ENCODE results near the gene OR51B5. TPM values are rescaled to one million over a fixed set of nuclear protein-coding genes. Genes with fewer than 3 reads are reported as not detected.

OR51B5 gene
- total and polyA plus RNA-seq, 2 of the 13 experiments (the other 11 are each of a cell fraction or from before 2014, with no cell fraction given), result 0.16 to 0.18 TPM

DNA sequence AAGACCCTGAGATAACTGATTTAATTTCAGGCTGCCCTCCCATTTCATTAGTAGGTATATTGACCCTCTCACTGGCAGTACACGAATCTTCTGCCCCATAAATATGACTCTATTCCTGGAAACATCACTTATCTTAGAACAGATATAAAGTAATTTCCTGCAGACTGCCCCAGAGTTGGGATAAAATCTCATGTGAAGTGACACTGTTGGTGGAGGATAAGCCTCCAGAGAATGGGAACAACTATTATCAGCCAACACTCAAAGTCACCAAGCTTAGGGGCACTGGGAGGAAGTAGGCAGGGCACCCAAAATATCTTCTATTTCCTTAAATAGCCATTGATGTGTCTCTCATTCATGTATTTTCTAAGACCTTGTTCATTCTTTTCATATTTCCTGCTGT, 8.2 kb downstream of the OR51B5 start:
- CTCF ChIA-PET (ENCODE audit: low intra/inter-chr PET ratio, low total read pairs), result no interaction called here

More for the DNA sequence above, 8.2 kb downstream of the OR51B5 start:
- Histone ChIP-seq H4K20me1 (ENCODE audit: insufficient read depth, low read length) (no peaks in the 10 kb centered on the region), H3K27me3 (ENCODE audit: control insufficient read depth in 1 of 2, insufficient read depth in 2 of 2, low read length in 2 of 2) (no peaks in the 10 kb centered on the region), H3K4me2 (ENCODE audit: low read depth, low read length) (no peak overlapping the region), H3K27ac (ENCODE audit: extremely low read length, insufficient read depth, low read length) (no peak overlapping the region), H3K36me3 (replicated peaks in 1 of 2; ENCODE audit: control insufficient read depth in 1 of 2, insufficient read depth in 2 of 2, low read length in 2 of 2) (no peaks in the 10 kb centered on the region), H2AFZ (ENCODE audit: low read length) (no peak overlapping the region), H3K4me1 (ENCODE audit: insufficient read depth, low read length) (no peaks in the 10 kb centered on the region), H3K9me3 (ENCODE audit: low read length) (no peaks in the 10 kb centered on the region), H3K4me3 (replicated peaks in 1 of 3; ENCODE audit: insufficient read depth in 1 of 3, low read depth in 2 of 3, low read length in 3 of 3) (no peak overlapping the region), H3K9ac (ENCODE audit: insufficient read depth, low read depth, low read length) (no peak overlapping the region), H3K79me2 (ENCODE audit: insufficient read depth, low read length) (no peaks in the 10 kb centered on the region)
- WGBS (ENCODE audit: low lambda C conversion rate), result 0% methylated on average over 1 of the region's 1 CpG
- no TSS peak for BruUV-seq (replicated peaks)
- POLR2A ChIA-PET, result no interaction called here
- ATAC-seq (no peak), FAIRE-seq (no peak), DNase-seq (ENCODE audit: low spot score) (no peak)
- TF ChIP-seq, protein P1, sequence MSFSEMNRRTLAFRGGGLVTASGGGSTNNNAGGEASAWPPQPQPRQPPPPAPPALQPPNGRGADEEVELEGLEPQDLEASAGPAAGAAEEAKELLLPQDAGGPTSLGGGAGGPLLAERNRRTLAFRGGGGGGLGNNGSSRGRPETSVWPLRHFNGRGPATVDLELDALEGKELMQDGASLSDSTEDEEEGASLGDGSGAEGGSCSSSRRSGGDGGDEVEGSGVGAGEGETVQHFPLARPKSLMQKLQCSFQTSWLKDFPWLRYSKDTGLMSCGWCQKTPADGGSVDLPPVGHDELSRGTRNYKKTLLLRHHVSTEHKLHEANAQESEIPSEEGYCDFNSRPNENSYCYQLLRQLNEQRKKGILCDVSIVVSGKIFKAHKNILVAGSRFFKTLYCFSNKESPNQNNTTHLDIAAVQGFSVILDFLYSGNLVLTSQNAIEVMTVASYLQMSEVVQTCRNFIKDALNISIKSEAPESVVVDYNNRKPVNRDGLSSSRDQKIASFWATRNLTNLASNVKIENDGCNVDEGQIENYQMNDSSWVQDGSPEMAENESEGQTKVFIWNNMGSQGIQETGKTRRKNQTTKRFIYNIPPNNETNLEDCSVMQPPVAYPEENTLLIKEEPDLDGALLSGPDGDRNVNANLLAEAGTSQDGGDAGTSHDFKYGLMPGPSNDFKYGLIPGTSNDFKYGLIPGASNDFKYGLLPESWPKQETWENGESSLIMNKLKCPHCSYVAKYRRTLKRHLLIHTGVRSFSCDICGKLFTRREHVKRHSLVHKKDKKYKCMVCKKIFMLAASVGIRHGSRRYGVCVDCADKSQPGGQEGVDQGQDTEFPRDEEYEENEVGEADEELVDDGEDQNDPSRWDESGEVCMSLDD (CRISPR knock-in tag; IDR thresholded peaks at IDR 0.05; ENCODE audit: borderline replicate concordance), result no peak
- TF ChIP-seq MTERF4 (CRISPR knock-in tag; IDR thresholded peaks at IDR 0.05) (no peak), RFXANK (CRISPR knock-in tag; IDR thresholded peaks at IDR 0.05) (no peak), DZIP1 (CRISPR knock-in tag; IDR thresholded peaks at IDR 0.05) (no peak), ZNF10 (CRISPR knock-in tag; IDR thresholded peaks at IDR 0.05; ENCODE audit: borderline replicate concordance, low read depth) (no peak), TCF7L2 (IDR thresholded peaks at IDR 0.05; ENCODE audit: low read depth, low read length) (no peak), KDM5B (CRISPR knock-in tag; IDR thresholded peaks at IDR 0.05; ENCODE audit: borderline replicate concordance) (no peak), MED13 (CRISPR knock-in tag; IDR thresholded peaks at IDR 0.05) (no peak), CEBPB (IDR thresholded peaks at IDR 0.05; ENCODE audit: borderline replicate concordance, low read depth, low read length) (no peak)
- in situ Hi-C loops (cut with HindIII; ENCODE audit: extremely low pct_ligation_motif_present, low pct_unique_long_range_greater_than_20kb), result no loop called here
- intact Hi-C loops (cut with micrococcal nuclease; ENCODE audit: unreplicated experiment), result no loop called here

Measured in HepG2 (cell line).